Measurements from ENCODE around the gene MDM2. TPM values are rescaled to one million over a fixed set of nuclear protein-coding genes. Genes with fewer than 3 reads are reported as not detected.

The MDM2 gene
- total and polyA plus RNA-seq, 4 donors, result 24.9 to 155 (median 108) TPM

DNA sequence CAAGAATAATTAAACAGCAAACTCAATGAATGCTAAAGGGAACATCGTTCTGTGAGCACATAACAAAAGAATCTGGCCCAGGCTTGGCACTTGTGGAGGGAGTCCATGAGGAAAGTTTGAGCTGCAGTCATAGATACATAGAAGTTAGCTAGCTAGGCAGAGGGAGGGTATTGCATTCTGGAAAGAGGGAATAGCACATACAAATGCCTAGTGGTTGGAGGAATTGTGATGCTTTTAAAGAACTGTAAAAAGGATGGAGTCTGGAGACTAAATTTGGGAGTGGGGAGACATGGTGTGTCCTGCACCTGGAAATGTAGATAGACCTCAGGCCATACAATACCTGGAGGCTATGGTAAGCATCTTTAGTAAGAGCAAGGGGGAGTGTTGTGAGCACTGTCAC, 38.0 kb upstream of the MDM2 start:
- no peak for TF ChIP-seq CTCF (IDR thresholded peaks at IDR 0.05; ENCODE audit: control extremely low read depth, extremely low read depth)
- ATAC-seq (ENCODE audit: insufficient read depth, low FRiP score), result no peak
- no peak overlapping the region for H3K4me3 ChIP-seq
- 95 to 96% methylated on average over 1 of the region's 1 CpG for WGBS, 2 donors
- H3K36me3 ChIP-seq (ENCODE audit: control insufficient read depth in 4 of 4, insufficient read depth in 4 of 4, low read length in 4 of 4), result peaks cover 0 to 4% (median 3%) of the 10 kb centered on the region in 4 donors
- DNase-seq, result no peak
- H3K9me3 ChIP-seq (ENCODE audit: control insufficient read depth in 4 of 4, insufficient read depth in 3 of 4, low read length in 3 of 4), result no peaks in the 10 kb centered on the region
- no peaks in the 10 kb centered on the region for H3K27me3 ChIP-seq (ENCODE audit: control insufficient read depth in 3 of 3, insufficient read depth in 3 of 3, low read length in 2 of 3)
- no peak overlapping the region for H3K27ac ChIP-seq (ENCODE audit: low read depth in 1 of 2, low read length in 1 of 2)
- H3K9ac ChIP-seq (ENCODE audit: insufficient read depth in 1 of 2, low read length in 2 of 2), result no peak overlapping the region
- H3K4me1 ChIP-seq (ENCODE audit: control insufficient read depth in 5 of 5, insufficient read depth in 5 of 5, low read length in 5 of 5), result peaks cover 0 to 2% (median 0%) of the 10 kb centered on the region in 5 donors

- no peak for DNase-seq
- Histone ChIP-seq H3K27me3 (ENCODE audit: control insufficient read depth in 3 of 3, insufficient read depth in 3 of 3, low read length in 2 of 3) (no peaks in the 10 kb centered on the region), H3K36me3 (ENCODE audit: control insufficient read depth in 4 of 4, insufficient read depth in 4 of 4, low read length in 4 of 4) (peaks cover 0 to 3% (median 2%) of the 10 kb centered on the region in 4 donors), H3K9me3 (ENCODE audit: control insufficient read depth in 4 of 4, insufficient read depth in 3 of 4, low read length in 3 of 4) (no peaks in the 10 kb centered on the region), H3K9ac (ENCODE audit: insufficient read depth in 1 of 2, low read length in 2 of 2) (no peak overlapping the region), H3K4me1 (ENCODE audit: control insufficient read depth in 5 of 5, insufficient read depth in 5 of 5, low read length in 5 of 5) (peaks cover 0 to 2% (median 0%) of the 10 kb centered on the region in 5 donors), H3K4me3 (no peak overlapping the region), H3K27ac (ENCODE audit: low read depth in 1 of 2, low read length in 1 of 2) (no peak overlapping the region)
- ATAC-seq (ENCODE audit: insufficient read depth, low FRiP score), result no peak
- 92 to 96% methylated on average over 5 of the region's 5 CpGs for WGBS, 2 donors
- no peak for TF ChIP-seq CTCF (IDR thresholded peaks at IDR 0.05; ENCODE audit: control extremely low read depth, extremely low read depth)
Measured at GRCh38 chr12:68771223-68771925, 36.6 kb upstream of the MDM2 start.

DNA sequence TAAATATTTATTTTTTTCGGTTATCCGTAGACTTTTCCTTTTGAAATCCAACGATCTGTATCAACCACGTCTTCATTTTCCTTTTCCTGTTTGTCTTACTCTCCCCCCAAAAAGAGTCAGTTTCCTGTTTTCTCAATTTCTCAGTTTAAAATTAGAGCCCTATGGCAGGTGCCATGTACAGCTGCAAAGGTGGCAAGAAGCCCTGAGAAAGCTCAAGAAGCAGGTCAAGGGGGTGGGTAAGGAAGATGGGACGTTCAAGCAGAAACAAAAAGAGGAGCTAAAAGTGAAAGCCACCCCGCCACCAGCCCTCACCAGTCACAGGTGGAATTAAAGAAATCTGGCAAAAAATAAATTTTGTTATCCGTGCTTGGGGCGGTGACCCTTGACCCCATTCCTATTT, 35.3 kb upstream of the MDM2 start:
- H3K27me3 ChIP-seq (ENCODE audit: control insufficient read depth in 3 of 3, insufficient read depth in 3 of 3, low read length in 2 of 3), result no peaks in the 10 kb centered on the region
- H3K36me3 ChIP-seq (ENCODE audit: control insufficient read depth in 4 of 4, insufficient read depth in 4 of 4, low read length in 4 of 4), result no peaks in the 10 kb centered on the region
- ATAC-seq (ENCODE audit: insufficient read depth, low FRiP score) (no peak), DNase-seq (no peak)
- H3K27ac ChIP-seq (ENCODE audit: low read depth in 1 of 2, low read length in 1 of 2), result no peak overlapping the region
- 45 to 58% methylated on average over 8 of the region's 8 CpGs for WGBS, 2 donors
- no peak overlapping the region for H3K4me3 ChIP-seq
- H3K4me1 ChIP-seq (ENCODE audit: control insufficient read depth in 5 of 5, insufficient read depth in 5 of 5, low read length in 5 of 5), result peaks cover 0 to 2% (median 0%) of the 10 kb centered on the region in 5 donors
- no peaks in the 10 kb centered on the region for H3K9me3 ChIP-seq (ENCODE audit: control insufficient read depth in 4 of 4, insufficient read depth in 3 of 4, low read length in 3 of 4)
- TF ChIP-seq CTCF (IDR thresholded peaks at IDR 0.05; ENCODE audit: control extremely low read depth, extremely low read depth), result no peak
- no peak overlapping the region for H3K9ac ChIP-seq (ENCODE audit: insufficient read depth in 1 of 2, low read length in 2 of 2)

DNA sequence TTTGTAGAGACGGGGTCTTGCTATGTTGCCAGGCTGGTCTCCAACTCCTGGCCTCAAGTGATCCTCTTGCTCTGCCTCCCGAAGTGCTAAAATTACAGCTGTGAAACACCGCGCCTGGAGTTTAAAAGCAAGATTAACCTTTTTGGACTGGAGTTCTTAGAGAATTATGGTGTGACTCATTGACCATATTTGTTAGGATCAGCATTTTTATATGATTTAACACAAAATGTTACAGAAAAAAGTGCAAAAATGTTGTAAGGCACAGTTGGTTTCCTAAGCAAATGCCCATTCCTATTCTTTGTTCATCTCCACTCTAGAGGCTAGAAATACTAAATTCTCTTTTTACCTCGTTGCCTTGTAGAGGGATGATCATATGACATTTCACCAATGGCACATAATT, 34.4 kb upstream of the MDM2 start:
- Histone ChIP-seq H3K9ac (ENCODE audit: insufficient read depth in 1 of 2, low read length in 2 of 2) (no peak overlapping the region), H3K27me3 (ENCODE audit: control insufficient read depth in 3 of 3, insufficient read depth in 3 of 3, low read length in 2 of 3) (no peaks in the 10 kb centered on the region), H3K4me3 (no peak overlapping the region), H3K9me3 (ENCODE audit: control insufficient read depth in 4 of 4, insufficient read depth in 3 of 4, low read length in 3 of 4) (no peaks in the 10 kb centered on the region), H3K27ac (ENCODE audit: low read depth in 1 of 2, low read length in 1 of 2) (no peak overlapping the region), H3K4me1 (ENCODE audit: control insufficient read depth in 5 of 5, insufficient read depth in 5 of 5, low read length in 5 of 5) (peaks cover 0 to 2% (median 0%) of the 10 kb centered on the region in 5 donors), H3K36me3 (ENCODE audit: control insufficient read depth in 4 of 4, insufficient read depth in 4 of 4, low read length in 4 of 4) (no peaks in the 10 kb centered on the region)
- ATAC-seq (ENCODE audit: insufficient read depth, low FRiP score) (no peak), DNase-seq (no peak)
- TF ChIP-seq CTCF (IDR thresholded peaks at IDR 0.05; ENCODE audit: control extremely low read depth, extremely low read depth), result no peak
- 89 to 93% methylated on average over 5 of the region's 5 CpGs for WGBS, 2 donors
